ENCODE results near the gene TMEM145. TPM values are rescaled to one million over a fixed set of nuclear protein-coding genes. Genes with fewer than 3 reads are reported as not detected.
A peak's percentile ranks its signal among the peaks of the same experiment; 100 is the strongest.

TMEM145 gene
- polyA plus RNA-seq, 3 donors: not detected

GRCh38 chr19:42344336-42344893 lies 31.3 kb downstream of the TMEM145 start:
- Mint-ChIP-seq H3K4me3 (no peak overlapping the region), H3K4me1 (peaks cover 19% of the 10 kb centered on the region), H3K27me3 (ENCODE audit: low read depth in 3 of 3) (peaks cover 0 to 3% (median 0%) of the 10 kb centered on the region in 3 donors), H3K36me3 (peaks cover 13 to 18% of the 10 kb centered on the region in 2 donors), H3K9me3 (no peaks in the 10 kb centered on the region), H3K27ac (no peak overlapping the region)
- no peak overlapping the region for H3K27ac ChIP-seq (ENCODE audit: low read depth in 1 of 2, low read length in 2 of 2)
- H3K9ac ChIP-seq (ENCODE audit: insufficient read depth, low read length, poor library complexity, severe bottlenecking): no peak overlapping the region
- WGBS (ENCODE audit: insufficient coverage): 93% methylated on average over 10 of the region's 18 CpGs
- peaks cover 0 to 4% of the 10 kb centered on the region in 2 donors for H3K36me3 ChIP-seq (replicated peaks in 1 of 2; ENCODE audit: control insufficient read depth in 1 of 2, insufficient read depth in 2 of 2, low read length in 2 of 2)
- no peak for DNase-seq
- H3K27me3 ChIP-seq (ENCODE audit: control insufficient read depth in 2 of 2, insufficient read depth in 2 of 2, low read length in 2 of 2): no peaks in the 10 kb centered on the region
- intact Hi-C loops (cut with micrococcal nuclease): no loop called here
- no peak overlapping the region for H3K4me3 ChIP-seq (replicated peaks in 1 of 3; ENCODE audit: low read depth in 2 of 3, low read length in 3 of 3)
- H3K4me2 ChIP-seq (replicated peaks; ENCODE audit: extremely low read depth, low read length, poor library complexity, severe bottlenecking): no peak overlapping the region
- no peaks in the 10 kb centered on the region for H4K20me1 ChIP-seq (ENCODE audit: insufficient read depth, low read length)
- no peak for TF ChIP-seq CTCF (IDR thresholded peaks at IDR 0.05)
- no peaks in the 10 kb centered on the region for H3K9me3 ChIP-seq (replicated peaks in 1 of 2; ENCODE audit: control insufficient read depth in 1 of 2, insufficient read depth in 1 of 2, low read length in 2 of 2)
- H3K79me2 ChIP-seq (ENCODE audit: insufficient read depth, low read length): no peaks in the 10 kb centered on the region
- peaks cover 15 to 18% of the 10 kb centered on the region in 2 donors for H3K4me1 ChIP-seq (ENCODE audit: control insufficient read depth in 1 of 2, insufficient read depth in 2 of 2, low read length in 2 of 2)
- H2AFZ ChIP-seq (ENCODE audit: insufficient read depth, low read depth, low read length, poor library complexity, severe bottlenecking): no peak overlapping the region

GRCh38 chr19:42345191-42345812 lies 32.2 kb downstream of the TMEM145 start:
- intact Hi-C loops (cut with micrococcal nuclease): loop anchor here in 1 of 2 donors (5.0 kb wide), 1 partner anchor 42 kb away; no protein-coding TSS in a partner anchor
- no peak for TF ChIP-seq CTCF (IDR thresholded peaks at IDR 0.05)
- Histone ChIP-seq H3K4me2 (replicated peaks; ENCODE audit: extremely low read depth, low read length, poor library complexity, severe bottlenecking) (no peak overlapping the region), H3K9me3 (replicated peaks in 1 of 2; ENCODE audit: control insufficient read depth in 1 of 2, insufficient read depth in 1 of 2, low read length in 2 of 2) (no peaks in the 10 kb centered on the region), H3K9ac (ENCODE audit: insufficient read depth, low read length, poor library complexity, severe bottlenecking) (no peak overlapping the region), H2AFZ (ENCODE audit: insufficient read depth, low read depth, low read length, poor library complexity, severe bottlenecking) (no peak overlapping the region), H3K4me1 (ENCODE audit: control insufficient read depth in 1 of 2, insufficient read depth in 2 of 2, low read length in 2 of 2) (peaks cover 15 to 18% of the 10 kb centered on the region in 2 donors), H4K20me1 (ENCODE audit: insufficient read depth, low read length) (no peaks in the 10 kb centered on the region), H3K36me3 (replicated peaks in 1 of 2; ENCODE audit: control insufficient read depth in 1 of 2, insufficient read depth in 2 of 2, low read length in 2 of 2) (peaks cover 0 to 4% of the 10 kb centered on the region in 2 donors), H3K27ac (ENCODE audit: low read depth in 1 of 2, low read length in 2 of 2) (no peak overlapping the region), H3K27me3 (ENCODE audit: control insufficient read depth in 2 of 2, insufficient read depth in 2 of 2, low read length in 2 of 2) (no peaks in the 10 kb centered on the region), H3K79me2 (ENCODE audit: insufficient read depth, low read length) (no peaks in the 10 kb centered on the region), H3K4me3 (replicated peaks in 1 of 3; ENCODE audit: low read depth in 2 of 3, low read length in 3 of 3) (no peak overlapping the region)
- H3K27me3 Mint-ChIP-seq (ENCODE audit: low read depth in 3 of 3): peaks cover 0 to 3% (median 0%) of the 10 kb centered on the region in 3 donors
- no peak overlapping the region for H3K4me3 Mint-ChIP-seq
- DNase-seq: no peak
- WGBS (ENCODE audit: insufficient coverage): 75% methylated on average over 2 of the region's 6 CpGs
- peaks cover 19% of the 10 kb centered on the region for H3K4me1 Mint-ChIP-seq
- H3K9me3 Mint-ChIP-seq: no peaks in the 10 kb centered on the region
- H3K36me3 Mint-ChIP-seq: peaks cover 13 to 18% of the 10 kb centered on the region in 2 donors
- H3K27ac Mint-ChIP-seq: peak overlapping the region in 1 of 7 donors; percentile 28
